ENCODE results near the gene PSMD3.

PSMD3 gene

GRCh38 chr17:39960524-39961041, 20.0 kb upstream of the PSMD3 start:
- DNase-seq (ENCODE audit: low read depth in 2 of 2), result no peak

DNA sequence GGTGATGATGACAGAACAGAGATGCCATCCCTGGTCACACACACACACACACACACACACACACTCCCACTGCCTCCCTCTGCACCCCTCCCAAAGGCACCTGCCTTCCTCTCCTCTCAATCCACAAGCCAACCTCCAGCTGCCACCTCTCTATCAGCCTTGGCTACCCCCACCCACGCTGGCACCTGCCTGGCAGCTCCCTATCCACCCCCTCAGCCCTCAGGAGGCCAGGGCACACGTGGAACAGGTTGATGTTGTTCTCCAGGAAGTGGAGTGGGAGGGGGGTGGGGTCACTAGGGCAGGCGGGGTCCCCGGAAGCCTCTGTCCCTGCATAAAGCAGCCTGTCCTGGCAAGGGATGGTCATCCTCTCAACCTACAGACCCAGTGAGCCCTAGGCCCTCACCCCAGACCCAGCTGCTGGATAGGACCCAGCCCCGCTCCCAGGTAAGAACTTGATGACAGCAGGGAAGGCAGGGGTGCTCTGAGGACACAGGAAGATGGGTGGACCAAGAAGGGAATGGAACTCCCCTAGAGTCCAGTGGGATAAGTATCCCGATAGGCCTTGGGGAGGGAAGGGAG, 17.9 kb upstream of the PSMD3 start, which contains the start of gene GSDMA:
Gene GSDMA, plus strand, starts transcription at position 363 of the 579 bp plus-strand sequence. CDS start 2,684 bp downstream, outside the sequence.
- no peak for DNase-seq (ENCODE audit: low read depth in 2 of 2)

- no peak for DNase-seq (ENCODE audit: low read depth in 2 of 2)
Observed at GRCh38 chr17:39963829-39964228, 16.8 kb upstream of the PSMD3 start.

DNA sequence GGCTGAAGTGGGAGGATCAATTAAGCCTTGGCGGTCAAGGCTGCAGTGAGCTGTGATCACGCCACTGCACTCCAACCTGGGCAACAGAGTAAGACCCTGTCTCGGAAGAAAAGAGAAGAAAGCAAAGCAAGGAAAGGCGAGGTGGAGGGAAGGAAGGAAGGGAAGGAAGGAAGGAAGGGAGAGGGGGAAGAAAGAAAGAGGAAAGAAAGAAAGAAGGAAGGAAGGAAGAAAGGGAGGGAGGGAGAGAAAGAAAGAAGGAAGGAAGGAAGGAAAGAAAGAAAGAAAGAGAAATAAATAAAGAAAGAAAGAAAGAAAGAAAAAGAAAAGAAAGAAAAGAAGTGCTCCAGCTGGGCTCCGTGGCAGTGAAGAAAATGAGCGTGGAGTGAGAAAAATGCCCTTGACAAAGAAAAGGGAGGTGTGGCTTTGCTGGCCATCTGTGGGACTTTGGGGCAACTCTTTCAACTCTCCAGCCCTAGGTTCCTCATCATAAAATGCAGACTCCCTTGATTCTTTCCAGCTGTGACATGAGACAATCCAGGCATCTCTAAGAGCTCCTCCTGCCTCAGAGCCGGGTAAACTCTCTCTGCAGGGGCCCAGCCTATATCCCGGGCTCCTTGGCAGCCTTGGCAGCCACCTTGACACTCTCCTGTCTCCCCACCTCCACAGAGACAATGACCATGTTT, 15.4 kb upstream of the PSMD3 start:
- no peak for DNase-seq (ENCODE audit: low read depth in 2 of 2)

GRCh38 chr17:39966771-39967170, 13.8 kb upstream of the PSMD3 start:
- DNase-seq (ENCODE audit: low read depth in 2 of 2), result no peak

DNA sequence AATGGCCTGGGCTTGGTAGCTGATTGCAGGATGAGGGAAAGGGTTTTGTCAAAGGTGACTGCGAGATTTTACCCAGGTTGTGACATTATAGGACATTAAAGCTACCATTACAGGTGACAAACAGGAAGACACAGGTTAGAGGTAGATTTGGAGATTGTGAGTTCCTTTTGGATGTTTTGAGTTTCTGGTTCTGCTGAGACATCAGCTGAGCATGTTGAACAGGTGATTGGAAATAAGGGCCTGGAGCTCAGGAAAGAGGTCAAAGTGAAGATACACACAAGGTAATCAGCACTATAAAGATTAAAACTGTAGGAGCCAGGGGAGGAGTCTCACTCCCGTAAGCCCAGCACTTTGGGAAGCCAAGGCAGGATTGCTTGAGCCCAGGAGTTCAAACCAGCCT, 11.8 kb upstream of the PSMD3 start:
- DNase-seq (ENCODE audit: low read depth in 2 of 2), result no peak

- DNase-seq (ENCODE audit: low read depth in 2 of 2), result no peak
Observed at GRCh38 chr17:39969375-39969774, 11.2 kb upstream of the PSMD3 start.

DNA sequence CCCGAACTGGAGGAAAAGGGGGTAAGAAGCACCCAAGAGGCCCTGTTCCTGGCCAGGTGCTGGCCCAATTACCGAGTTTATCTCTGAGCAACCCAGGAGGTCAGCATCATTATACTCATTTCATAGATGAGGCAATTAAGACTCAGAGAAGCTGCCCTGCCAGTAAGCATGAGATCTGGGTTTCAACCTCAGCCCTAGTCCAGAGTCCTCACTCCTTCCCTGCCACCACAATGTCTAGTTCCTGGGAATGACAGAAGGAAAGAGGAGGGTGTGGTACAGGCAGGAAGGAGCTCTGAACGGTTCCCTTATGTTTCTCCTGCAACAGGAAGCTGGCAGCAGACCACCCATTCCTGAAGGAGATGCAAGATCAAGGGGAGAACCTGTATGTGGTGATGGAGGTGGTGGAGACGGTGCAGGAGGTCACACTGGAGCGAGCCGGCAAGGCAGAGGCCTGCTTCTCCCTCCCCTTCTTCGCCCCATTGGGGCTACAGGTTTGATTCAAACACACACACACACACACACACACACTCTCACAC, 10.4 kb upstream of the PSMD3 start:
- DNase-seq (ENCODE audit: low read depth in 2 of 2), result no peak

DNA sequence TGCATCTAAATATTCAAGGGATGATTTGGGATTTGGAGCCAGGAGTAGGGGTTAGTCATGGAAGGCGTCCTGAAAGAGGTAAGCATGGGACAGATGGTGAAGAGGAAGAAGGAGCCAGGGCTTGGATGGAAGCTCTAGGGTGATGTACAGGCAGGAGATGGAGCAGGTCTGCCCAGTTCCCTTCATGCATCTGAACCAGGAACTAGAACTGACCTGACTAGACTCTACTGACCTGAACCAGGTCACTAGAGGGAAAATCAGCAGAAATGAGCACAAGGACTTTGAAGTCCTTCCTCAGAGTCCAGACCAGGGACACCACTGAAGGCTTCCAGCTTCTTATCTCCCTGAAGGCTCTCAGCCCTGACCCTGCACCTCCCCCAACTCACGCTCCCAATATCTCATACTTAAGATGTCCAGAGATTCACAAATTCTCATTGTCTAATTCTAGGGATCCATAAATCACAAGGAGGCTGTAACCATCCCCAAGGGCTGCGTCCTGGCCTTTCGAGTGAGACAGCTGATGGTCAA, 9.5 kb upstream of the PSMD3 start:
- no peak for DNase-seq (ENCODE audit: low read depth in 2 of 2)

DNA sequence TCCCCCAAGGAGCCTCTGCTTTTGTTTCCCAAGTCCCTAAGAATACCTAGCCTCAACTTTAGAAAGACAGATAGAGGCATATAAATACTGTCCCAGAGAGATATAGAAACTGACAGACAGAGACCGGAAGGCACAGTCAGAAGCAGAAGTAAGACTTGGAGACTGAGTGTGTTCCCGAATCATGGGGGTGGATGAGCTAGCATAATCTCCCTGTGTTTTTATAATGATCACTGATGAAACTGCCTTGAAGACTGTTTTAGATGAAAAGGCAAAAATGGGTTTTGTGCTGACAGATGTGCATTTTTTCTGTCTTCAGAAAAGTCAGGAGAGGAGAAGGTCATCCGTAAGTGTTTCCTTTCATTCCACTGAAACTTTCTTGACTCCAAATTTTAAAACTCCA, 8.3 kb upstream of the PSMD3 start:
- no peak for DNase-seq (ENCODE audit: low read depth in 2 of 2)

GRCh38 chr17:39973496-39973895, 7.1 kb upstream of the PSMD3 start:
- no peak for DNase-seq (ENCODE audit: low read depth in 2 of 2)

GRCh38 chr17:39974433-39974832, 6.2 kb upstream of the PSMD3 start:
- no peak for DNase-seq (ENCODE audit: low read depth in 2 of 2)

GRCh38 chr17:39975801-39976200, 4.8 kb upstream of the PSMD3 start:
- DNase-seq (ENCODE audit: low read depth in 2 of 2), result no peak

DNA sequence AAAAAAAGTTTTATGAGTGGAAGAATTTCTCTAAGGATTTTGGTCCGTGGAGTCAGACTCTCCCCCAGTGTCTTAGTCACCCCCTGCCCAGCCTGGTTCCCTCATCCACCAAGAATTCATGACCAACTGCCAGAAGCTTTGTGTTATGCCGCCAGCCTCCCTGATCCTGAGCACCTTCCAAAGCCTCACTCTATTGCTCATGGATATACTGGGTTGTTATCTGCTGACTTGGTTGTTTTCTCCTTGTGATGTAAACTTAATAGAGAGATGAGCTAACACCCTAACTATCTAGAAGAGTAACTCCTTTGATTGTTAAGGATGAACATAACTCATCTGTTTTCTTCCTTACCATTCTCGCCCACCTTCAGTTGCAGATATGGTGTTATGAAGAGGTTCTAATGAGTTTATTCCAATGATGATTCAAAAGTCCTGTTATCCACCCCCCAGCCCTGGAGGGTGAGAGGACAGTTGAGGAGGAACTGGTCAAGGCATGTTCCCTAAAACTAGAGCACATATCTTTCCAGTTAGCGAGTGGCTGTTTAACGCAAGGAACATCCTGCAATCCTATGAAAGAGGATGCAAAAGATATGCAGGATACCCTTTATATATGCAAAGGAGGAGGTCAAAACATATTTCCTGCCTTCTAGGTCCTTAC, 1.5 kb upstream of the PSMD3 start:
- DNase-seq (ENCODE audit: low read depth in 2 of 2), result no peak

GRCh38 chr17:39979893-39980350, 685 bp upstream of the PSMD3 start:
- DNase-seq (ENCODE audit: low read depth in 2 of 2), result no peak

- no peak for DNase-seq (ENCODE audit: low read depth in 2 of 2)
Observed at GRCh38 chr17:39981207-39981741, 667 bp downstream of the PSMD3 start.

DNA sequence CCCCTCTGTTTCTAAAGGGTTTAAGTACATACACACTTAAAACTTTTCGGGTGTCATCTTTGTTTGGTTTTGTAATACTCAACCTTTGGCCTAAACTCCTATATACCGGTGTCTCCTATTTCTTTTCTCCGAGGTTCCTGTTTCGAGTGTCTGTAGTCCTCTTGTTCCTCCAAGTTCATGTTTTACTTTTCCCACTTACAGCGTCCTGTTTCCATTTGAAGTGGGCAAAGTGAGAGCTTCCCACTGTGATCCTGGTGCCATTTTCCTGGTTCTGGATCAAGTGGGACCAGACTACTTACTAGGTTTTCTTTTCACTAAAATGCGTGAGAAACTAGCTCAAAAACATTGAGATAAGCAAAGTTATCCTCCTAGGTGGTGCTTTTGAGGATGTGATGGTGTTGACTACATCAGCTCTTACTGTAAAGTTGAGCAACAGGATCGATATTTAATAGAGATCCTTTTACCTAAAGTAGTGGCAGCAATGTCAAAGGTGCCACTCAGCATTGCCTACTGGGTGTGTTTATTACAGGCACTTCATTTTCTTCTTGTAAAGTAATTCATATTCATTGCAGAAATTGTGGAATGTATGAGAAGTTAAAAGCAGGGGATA, 1.3 kb downstream of the PSMD3 start:
- DNase-seq (ENCODE audit: low read depth in 2 of 2), result no peak

DNA sequence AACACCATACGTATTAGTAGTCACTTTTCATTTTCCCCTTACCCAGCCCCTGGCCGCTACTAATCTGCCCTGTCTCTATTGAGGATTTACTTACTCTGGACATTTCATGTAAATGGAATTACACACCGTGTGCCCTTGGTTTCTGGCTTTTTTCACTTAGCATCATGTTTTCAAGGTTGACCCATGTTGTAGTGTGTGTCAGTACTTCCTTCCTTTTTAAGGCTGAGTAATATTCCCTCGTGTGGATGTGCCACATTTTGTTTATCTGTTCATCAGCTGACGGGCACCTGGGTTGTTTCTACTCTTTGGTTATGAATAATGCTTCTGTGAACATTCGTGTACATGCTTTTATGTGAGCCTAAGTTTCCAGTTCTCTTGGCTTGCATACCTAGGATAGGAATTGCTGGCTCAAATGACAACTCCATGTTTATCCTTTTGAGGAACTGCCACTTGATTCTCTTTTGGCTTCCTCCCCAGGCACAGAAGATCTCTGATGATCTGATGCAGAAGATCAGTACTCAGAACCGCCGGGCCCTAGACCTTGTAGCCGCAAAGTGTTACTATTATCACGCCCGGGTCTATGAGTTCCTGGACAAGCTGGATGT, 7.7 kb downstream of the PSMD3 start:
- no peak for DNase-seq (ENCODE audit: low read depth in 2 of 2)

DNA sequence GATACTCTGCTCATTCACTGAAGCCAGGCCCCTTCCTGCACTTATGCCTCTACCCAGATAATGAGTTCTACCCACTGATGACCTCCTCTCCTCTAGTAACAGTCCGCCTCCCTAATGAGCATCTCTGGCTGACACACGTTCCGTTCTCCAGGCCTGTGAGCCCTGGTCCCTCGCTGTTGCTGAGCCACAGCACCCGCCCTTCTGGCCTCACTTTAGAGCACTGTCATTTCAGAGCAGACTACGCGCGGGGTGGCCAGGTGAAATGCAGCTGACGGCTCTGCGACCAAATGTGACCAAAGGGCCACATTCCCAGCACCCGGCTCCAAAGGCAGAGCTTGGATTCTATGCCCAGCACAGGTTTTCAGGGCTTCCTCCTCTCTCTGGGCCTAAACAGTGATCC, 13.8 kb downstream of the PSMD3 start:
- no peak for DNase-seq (ENCODE audit: low read depth in 2 of 2)

- DNase-seq (ENCODE audit: low read depth in 2 of 2), result no peak
Observed at GRCh38 chr17:39995438-39995837, 14.8 kb downstream of the PSMD3 start.

GRCh38 chr17:39996162-39996561, 15.6 kb downstream of the PSMD3 start:
- no peak for DNase-seq (ENCODE audit: low read depth in 2 of 2)
